ENCODE results near the gene YPEL2.

The YPEL2 gene

DNA sequence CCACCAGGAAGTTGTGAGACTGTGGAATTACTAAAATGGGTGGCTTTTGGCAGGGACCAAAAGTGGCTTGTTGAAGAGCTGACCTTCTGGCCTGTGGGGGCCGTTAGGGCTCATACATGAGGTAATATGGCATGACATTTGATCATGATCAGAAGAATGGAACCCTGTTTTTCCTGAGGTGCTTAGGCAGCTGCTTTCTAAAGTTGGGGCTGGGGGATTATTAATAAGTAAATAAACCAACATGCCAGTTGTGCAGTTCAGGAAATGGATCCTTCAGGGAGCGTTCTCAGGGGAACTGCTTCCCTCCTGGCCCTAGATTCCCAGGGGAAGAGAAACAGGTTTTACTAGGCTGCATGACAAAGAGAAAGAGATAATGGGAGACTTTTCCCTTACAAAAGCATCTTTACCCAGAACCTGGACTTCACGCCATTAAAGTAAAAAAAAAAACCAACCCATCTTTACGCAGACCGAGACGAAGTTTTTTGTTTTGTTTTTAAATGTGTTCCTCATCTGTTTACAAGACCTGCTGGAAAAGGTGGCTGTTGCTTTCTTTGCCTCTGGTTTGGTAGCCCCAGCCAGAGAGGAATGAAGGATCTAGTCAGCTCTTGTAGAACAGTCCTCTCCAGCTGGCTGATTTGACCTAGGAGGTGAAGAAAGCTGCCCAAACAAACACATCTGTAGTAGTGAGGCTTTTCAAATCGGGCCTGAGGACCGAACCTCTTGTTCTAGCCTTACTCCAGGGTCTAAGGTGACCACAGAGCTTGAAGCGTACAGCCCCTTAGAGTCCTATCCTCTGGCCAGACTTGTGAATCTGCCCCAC, 22.7 kb downstream of the YPEL2 start:
- TF ChIP-seq, protein P1, sequence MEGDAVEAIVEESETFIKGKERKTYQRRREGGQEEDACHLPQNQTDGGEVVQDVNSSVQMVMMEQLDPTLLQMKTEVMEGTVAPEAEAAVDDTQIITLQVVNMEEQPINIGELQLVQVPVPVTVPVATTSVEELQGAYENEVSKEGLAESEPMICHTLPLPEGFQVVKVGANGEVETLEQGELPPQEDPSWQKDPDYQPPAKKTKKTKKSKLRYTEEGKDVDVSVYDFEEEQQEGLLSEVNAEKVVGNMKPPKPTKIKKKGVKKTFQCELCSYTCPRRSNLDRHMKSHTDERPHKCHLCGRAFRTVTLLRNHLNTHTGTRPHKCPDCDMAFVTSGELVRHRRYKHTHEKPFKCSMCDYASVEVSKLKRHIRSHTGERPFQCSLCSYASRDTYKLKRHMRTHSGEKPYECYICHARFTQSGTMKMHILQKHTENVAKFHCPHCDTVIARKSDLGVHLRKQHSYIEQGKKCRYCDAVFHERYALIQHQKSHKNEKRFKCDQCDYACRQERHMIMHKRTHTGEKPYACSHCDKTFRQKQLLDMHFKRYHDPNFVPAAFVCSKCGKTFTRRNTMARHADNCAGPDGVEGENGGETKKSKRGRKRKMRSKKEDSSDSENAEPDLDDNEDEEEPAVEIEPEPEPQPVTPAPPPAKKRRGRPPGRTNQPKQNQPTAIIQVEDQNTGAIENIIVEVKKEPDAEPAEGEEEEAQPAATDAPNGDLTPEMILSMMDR (IDR thresholded peaks at IDR 0.05; ENCODE audit: insufficient read depth, low read length, missing control alignments): no peak
- POLR2A ChIA-PET: no interaction called here
- no peak for DNase-seq (ENCODE audit: low read depth, low spot score)
- H3K4me3 ChIP-seq (ENCODE audit: low read depth, low read length): no peak overlapping the region
- CTCF ChIA-PET: interaction anchor here (1.0 to 1.2 kb wide), 3 partner anchors 24 to 25 kb away, joined by 3 to 6 read pairs (median 4); no protein-coding TSS in a partner anchor

DNA sequence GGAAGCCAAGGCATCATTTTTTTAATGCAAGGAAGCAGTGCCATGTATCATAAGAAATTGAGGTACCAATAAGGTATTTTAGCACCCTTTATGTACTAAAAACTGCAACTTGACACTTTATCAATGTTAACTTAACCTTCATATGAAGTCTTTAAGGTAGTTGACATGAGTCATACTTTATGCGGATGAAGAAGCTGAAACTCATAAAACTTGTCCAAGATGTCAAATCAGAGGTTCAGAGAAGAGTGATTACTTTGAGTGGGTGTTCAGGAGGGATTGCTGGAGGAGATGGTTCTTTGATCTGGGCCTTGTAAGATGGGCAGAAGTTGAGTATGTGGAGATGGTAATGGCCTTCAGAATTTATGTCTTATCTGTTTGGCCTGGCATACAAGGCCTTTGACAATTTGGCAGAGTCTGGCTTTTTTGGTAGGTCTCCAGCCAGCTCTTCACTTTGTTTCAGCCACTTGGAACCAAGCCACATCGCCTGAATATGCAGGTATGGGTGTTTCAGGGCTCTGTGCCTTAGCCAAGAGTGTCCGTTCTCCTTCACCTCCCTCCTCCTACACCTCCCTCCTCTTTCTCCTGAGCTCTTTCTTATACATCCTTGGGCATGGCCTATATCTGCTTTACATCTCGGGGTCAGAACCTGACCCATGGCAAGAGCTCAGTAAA, 23.7 kb downstream of the YPEL2 start:
- TF ChIP-seq, protein P1 (IDR thresholded peaks at IDR 0.05; ENCODE audit: insufficient read depth, low read length, missing control alignments): no peak
- DNase-seq (ENCODE audit: low read depth, low spot score): no peak
- POLR2A ChIA-PET: no interaction called here
- CTCF ChIA-PET: interaction anchor here (0.8 to 1.4 kb wide), 5 partner anchors 10 to 26 kb away, joined by 3 to 6 read pairs (median 3); no protein-coding TSS in a partner anchor
- no peak overlapping the region for H3K4me3 ChIP-seq (ENCODE audit: low read depth, low read length)

DNA sequence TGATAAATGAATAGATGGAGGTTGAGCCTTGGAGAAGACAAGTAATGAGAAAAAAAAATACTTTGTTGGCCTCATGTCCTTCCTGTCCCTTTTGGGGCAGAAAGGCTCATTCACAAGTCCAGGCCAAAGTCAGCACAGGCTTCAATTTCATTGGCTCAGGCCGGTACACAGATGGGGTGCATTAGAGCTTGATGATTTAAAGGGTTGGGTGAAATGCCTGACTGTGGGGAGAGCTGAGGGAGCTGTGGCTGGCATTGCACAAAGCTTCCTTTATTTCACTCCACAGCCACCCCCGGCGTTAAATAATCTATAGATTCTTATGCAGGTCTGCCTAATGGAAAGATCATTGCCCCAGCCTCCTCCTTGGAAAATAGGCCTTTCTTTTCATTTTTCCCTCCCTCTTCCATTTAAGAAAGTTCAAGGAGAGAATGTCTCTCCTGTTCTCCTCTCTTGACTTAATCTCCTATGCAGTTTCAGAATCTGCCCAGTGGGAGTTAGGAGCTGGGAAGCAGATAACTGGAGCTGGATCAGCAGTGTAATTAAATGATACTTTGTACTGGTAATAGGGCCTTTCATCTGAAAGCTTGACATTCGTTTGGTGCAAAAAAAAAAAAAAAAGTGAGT, 24.4 kb downstream of the YPEL2 start:
- no peak overlapping the region for H3K4me3 ChIP-seq (ENCODE audit: low read depth, low read length)
- TF ChIP-seq, protein P1 (IDR thresholded peaks at IDR 0.05; ENCODE audit: insufficient read depth, low read length, missing control alignments): no peak
- ChIA-PET POLR2A (no interaction called here), CTCF (interaction anchor here (0.8 to 1.4 kb wide), 5 partner anchors 9 to 26 kb away, joined by 3 to 6 read pairs (median 3); no protein-coding TSS in a partner anchor)
- DNase-seq (ENCODE audit: low read depth, low spot score): no peak

DNA sequence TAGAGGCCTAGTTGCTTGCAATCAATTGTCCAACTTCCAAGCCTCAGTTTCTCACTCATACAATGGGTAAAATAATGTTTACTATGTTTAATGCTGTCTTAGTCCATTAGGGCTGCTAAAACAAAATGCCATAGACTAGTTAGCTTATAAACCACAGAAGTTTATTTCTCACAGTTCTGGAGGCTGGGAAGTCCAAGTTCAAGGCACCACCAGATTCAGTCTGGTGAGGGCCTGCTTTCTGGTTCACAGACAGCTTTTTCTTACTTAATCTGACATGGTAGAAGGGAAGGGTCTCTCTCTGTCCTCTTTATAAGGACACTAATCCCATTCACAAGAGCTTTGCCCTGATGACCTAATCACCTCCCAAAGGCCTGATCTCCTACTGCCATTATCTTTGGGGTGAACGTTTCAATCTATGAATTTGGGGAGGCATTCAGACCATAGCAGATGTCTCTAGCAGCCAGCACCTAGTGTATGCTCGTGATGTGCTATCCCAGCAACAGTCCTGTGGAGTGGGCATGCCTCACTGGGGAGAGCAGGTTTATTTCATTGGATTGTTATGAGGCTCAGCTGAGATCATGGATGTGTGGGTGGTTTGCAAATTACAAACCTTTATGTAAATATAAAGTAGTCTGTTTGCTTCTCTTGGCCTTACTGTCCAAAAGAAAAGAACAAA, 25.2 kb downstream of the YPEL2 start:
- ChIA-PET POLR2A (no interaction called here), CTCF (interaction anchor here (1.1 to 1.4 kb wide), 3 partner anchors 10 to 27 kb away, joined by 3 to 7 read pairs (median 3); no protein-coding TSS in a partner anchor)
- no peak overlapping the region for H3K4me3 ChIP-seq (ENCODE audit: low read depth, low read length)
- DNase-seq (ENCODE audit: low read depth, low spot score): no peak
- TF ChIP-seq, protein P1 (IDR thresholded peaks at IDR 0.05; ENCODE audit: insufficient read depth, low read length, missing control alignments): no peak

DNA sequence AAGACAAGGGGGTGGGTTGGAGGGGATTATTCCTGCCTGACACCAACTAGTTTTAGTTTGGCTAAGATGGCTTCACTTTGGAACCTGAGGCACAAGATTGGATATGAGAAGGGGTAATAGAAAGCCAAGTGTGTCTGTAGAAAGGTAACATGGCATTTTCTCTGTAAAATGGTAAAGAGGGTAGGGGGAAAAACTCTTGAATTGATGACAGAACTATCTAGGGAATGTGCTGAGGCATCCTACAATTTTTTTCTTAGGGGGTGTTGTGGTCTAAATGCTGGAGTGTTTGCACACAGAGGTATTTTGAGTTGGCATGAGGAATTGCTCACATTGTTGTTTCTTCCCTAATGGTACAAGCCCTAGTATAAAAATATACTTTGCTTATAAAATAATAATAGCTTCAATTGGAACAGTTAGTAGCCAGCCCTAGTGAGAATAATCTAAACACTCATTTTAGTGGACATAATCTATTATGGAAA, 25.8 kb downstream of the YPEL2 start:
- TF ChIP-seq, protein P1 (IDR thresholded peaks at IDR 0.05; ENCODE audit: insufficient read depth, low read length, missing control alignments): no peak
- POLR2A ChIA-PET: no interaction called here
- DNase-seq (ENCODE audit: low read depth, low spot score): no peak
- CTCF ChIA-PET: interaction anchor here (1.4 kb wide), 1 partner anchor 28 kb away, joined by 7 read pairs; no protein-coding TSS in a partner anchor
- H3K4me3 ChIP-seq (ENCODE audit: low read depth, low read length): no peak overlapping the region
